PFSK-1 (cell line): ENCODE measurements around the gene FXYD2.

Source experiments
- FOXP2 ChIP-seq: optimal IDR thresholded peaks from 2 replicates; pipeline ENCODE3; 2011; ENCODE audit warnings: borderline replicate concordance, control low read depth, inconsistent platforms; ENCODE audit not compliant: insufficient read depth; ENCODE audit errors: extremely low read length, extremely low read depth
- POLR2AphosphoS5 ChIP-seq: IDR thresholded peaks from 2 replicates; pipeline ENCODE4 v1.6.1; 2012; ENCODE audit warnings: low read depth, mild to moderate bottlenecking, control low read depth, low read length, moderate library complexity
- SIN3A ChIP-seq: IDR thresholded peaks from 2 replicates; pipeline ENCODE4 v1.6.1; 2012; ENCODE audit warnings: mild to moderate bottlenecking, low read length, moderate library complexity, borderline replicate concordance; ENCODE audit not compliant: insufficient read depth
- TAF1 ChIP-seq: IDR thresholded peaks from 2 replicates; pipeline ENCODE4 v1.6.1; 2012; ENCODE audit warnings: low read length, control low read depth, borderline replicate concordance; ENCODE audit not compliant: insufficient read depth
- TF ChIP-seq, protein P1 (sequence below), 2 experiments: IDR thresholded peaks; 2 replicates each; pipeline versions ENCODE4 v1.6.1 to v1.8.0; 2011 to 2012; ENCODE audit warnings: low read depth in 2 of 2, low read length in 2 of 2, control low read depth in 1 of 2, inconsistent platforms in 1 of 2, mild to moderate bottlenecking in 1 of 2, moderate library complexity in 1 of 2; ENCODE audit not compliant: insufficient read depth in 1 of 2

GRCh38 chr11:117799634-117800033 is 24.9 kb downstream of the FXYD2 start:
- TF ChIP-seq POLR2AphosphoS5 (no peak), TAF1 (no peak), SIN3A (no peak), FOXP2 (no peak)
- TF ChIP-seq, protein P1, sequence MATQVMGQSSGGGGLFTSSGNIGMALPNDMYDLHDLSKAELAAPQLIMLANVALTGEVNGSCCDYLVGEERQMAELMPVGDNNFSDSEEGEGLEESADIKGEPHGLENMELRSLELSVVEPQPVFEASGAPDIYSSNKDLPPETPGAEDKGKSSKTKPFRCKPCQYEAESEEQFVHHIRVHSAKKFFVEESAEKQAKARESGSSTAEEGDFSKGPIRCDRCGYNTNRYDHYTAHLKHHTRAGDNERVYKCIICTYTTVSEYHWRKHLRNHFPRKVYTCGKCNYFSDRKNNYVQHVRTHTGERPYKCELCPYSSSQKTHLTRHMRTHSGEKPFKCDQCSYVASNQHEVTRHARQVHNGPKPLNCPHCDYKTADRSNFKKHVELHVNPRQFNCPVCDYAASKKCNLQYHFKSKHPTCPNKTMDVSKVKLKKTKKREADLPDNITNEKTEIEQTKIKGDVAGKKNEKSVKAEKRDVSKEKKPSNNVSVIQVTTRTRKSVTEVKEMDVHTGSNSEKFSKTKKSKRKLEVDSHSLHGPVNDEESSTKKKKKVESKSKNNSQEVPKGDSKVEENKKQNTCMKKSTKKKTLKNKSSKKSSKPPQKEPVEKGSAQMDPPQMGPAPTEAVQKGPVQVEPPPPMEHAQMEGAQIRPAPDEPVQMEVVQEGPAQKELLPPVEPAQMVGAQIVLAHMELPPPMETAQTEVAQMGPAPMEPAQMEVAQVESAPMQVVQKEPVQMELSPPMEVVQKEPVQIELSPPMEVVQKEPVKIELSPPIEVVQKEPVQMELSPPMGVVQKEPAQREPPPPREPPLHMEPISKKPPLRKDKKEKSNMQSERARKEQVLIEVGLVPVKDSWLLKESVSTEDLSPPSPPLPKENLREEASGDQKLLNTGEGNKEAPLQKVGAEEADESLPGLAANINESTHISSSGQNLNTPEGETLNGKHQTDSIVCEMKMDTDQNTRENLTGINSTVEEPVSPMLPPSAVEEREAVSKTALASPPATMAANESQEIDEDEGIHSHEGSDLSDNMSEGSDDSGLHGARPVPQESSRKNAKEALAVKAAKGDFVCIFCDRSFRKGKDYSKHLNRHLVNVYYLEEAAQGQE (IDR thresholded peaks at IDR 0.05; ENCODE audit: insufficient read depth in 1 of 2, low read depth in 2 of 2, low read length in 2 of 2) = no peak
